Astrocyte of the cerebellum (primary cell): ENCODE measurements around the gene AGRP.
"Not testable (repeated sequence)": the region's sequence is repeated elsewhere in the genome, so short reads cannot be mapped to it uniquely, and the experiment has no call there.

ENCODE experiments used
- DNase-seq: peaks from one replicate; pipeline ENCODE4 v3.0.0-alpha.2; 2011; ENCODE audit warnings: low read depth
- H3K4me3 ChIP-seq: 2 replicates; pipeline ENCODE4 v1.5.1; 2011; ENCODE audit warnings: mild to moderate bottlenecking, low read depth, low read length, moderate library complexity
- CTCF ChIP-seq: IDR thresholded peaks from 2 replicates; pipeline ENCODE4 v1.5.1; 2012; ENCODE audit warnings: low read length, low read depth, moderate library complexity, mild to moderate bottlenecking; ENCODE audit errors: missing control alignments
- in situ Hi-C: cut with HindIII; loops from 2 replicates; pipeline ENCODE4 v1.10.0; 2017; ENCODE audit warnings: low sequenced_read_pairs

AGRP gene

DNA sequence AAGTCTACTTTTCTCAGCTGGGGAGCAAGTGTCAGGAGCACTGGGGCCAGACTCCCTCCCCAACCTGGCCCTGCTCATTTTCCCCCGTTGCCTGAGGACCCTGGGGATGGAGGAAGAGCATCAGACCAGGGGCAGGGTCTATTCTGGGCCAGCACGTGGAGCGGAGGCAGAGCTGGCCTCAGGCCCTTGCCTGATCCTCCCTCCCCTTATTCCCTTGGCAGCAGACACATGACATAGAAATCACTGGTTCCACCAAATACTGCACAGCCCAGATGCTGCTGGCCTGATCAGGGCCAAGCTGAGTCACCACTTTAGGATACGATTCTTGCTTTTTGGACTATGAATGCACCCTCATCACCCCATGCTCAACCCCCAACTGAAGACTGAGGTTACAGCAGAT lies 15.8 kb upstream of the AGRP start:
- TF ChIP-seq CTCF = no peak
- no peak overlapping the region for H3K4me3 ChIP-seq
- in situ Hi-C loops = no loop called here
- DNase-seq = no peak

GRCh38 chr16:67490335-67491096 lies 7.2 kb upstream of the AGRP start:
- TF ChIP-seq CTCF = no peak
- in situ Hi-C loops = no loop called here
- DNase-seq = no peak
- no peak overlapping the region for H3K4me3 ChIP-seq

GRCh38 chr16:67489401-67490083 lies 6.2 kb upstream of the AGRP start:
- in situ Hi-C loops = no loop called here
- TF ChIP-seq CTCF = no peak
- no peak overlapping the region for H3K4me3 ChIP-seq
- DNase-seq = no peak

DNA sequence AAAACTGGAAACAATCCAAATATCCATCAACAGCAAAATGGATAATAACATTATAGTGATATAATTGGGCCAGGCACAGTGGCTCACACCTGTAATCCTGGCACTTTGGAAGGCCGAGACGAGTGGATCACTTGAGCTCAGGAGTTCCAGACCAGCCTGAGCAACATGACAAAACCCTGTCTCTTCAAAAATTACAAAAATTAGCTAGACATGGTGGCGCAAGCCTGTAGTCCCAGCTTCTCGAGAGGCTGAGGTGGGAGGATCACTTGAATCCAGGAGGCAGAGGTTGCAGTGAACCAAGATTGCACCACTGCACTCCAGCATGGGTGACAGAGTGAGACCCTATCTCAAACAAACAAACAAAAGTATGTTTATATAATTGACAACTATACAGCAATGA lies 4.2 kb upstream of the AGRP start:
- H3K4me3 ChIP-seq, DNase-seq: not testable (repeated sequence)

DNA sequence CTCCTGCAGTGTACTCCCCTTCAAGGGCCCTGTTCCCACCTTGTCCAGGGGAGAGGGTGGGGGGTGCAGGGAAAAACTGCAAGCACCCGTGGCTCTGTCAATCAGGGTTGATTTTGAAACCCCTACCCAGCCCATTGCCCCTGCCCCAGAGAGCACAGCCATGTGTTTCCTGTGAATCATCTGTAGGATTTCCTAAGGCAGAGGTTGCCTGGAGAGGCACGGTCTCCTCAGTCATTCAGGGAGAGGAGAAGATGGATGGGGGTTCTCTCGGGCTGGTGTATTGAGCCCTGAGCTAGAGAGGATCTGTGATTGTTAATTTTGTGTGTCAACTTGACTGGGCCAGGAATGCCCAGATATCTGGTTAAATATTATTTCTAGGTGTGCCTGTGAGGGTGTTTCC lies 3.5 kb upstream of the AGRP start:
- TF ChIP-seq CTCF = no peak
- no peak for DNase-seq
- no peak overlapping the region for H3K4me3 ChIP-seq
- in situ Hi-C loops = no loop called here

More for the DNA sequence above, 4.2 kb upstream of the AGRP start:
- in situ Hi-C loops = not testable (repeated sequence)

DNA sequence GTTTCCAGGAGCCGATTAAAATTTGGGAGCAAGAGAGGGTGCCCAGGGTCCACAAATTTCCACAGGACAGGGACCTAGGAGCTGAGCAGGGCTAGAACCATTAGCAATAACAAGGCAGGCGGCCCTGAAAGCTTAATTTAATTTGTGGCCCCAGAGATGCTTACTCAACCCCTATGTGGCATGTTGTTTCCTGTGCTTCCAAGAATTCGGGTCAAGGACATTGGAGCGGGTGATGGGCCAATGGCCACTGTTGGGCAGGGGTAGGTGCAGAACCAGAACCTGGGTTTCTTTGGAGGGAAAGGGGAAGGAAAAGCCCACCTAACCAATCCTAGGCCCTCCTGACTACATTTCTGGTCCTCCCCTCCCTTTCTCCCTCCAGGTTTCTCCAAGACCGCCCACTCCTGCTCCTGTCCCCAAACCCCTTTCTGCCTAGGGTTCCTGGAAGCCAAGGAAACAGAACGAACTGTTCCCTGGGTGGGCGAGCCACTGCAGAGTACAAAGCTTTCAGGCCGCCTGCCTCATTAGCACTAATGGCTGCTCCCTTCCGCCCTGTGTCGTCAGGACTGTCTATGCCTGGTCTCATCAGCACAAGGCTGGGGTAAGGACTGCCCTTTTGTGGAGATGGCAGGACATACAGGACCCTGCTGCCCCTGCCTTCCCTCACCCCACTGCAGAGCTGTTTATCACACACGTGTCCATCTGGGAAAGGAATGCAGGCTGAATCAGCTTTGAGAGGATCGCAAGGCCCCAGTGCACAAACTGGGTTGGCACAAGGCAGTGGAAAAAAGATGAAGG lies 581 bp upstream of the AGRP start:
- H3K4me3 ChIP-seq = no peak overlapping the region
- in situ Hi-C loops = no loop called here
- no peak for TF ChIP-seq CTCF
- no peak for DNase-seq
